CD4-positive, alpha-beta T cell treated with Interleukin-4 for 1 hour (primary cell): ENCODE data around the gene MGRN1.
A peak's percentile ranks its signal among the peaks of the same experiment; 100 is the strongest.

Experiments
- DNase-seq, 2 donors: peaks; one replicate each; pipeline ENCODE4 v3.0.0-alpha.2; 2020 to 2022

Gene MGRN1

GRCh38 chr16:4677390-4677789, 52.8 kb downstream of the MGRN1 start:
- no peak for DNase-seq

- no peak for DNase-seq
Observed at GRCh38 chr16:4677994-4678393, 53.4 kb downstream of the MGRN1 start.

- no peak for DNase-seq
Observed at GRCh38 chr16:4678596-4678995, 54.0 kb downstream of the MGRN1 start.

GRCh38 chr16:4679156-4679849, 54.7 kb downstream of the MGRN1 start:
- no peak for DNase-seq

GRCh38 chr16:4679850-4680636, 55.4 kb downstream of the MGRN1 start:
- DNase-seq = peak; percentile 16 to 56

GRCh38 chr16:4680673-4681470, 56.2 kb downstream of the MGRN1 start:
- DNase-seq = no peak

- DNase-seq = peak in 1 of 2 donors; percentile 13
Observed at GRCh38 chr16:4681471-4682083, 57.0 kb downstream of the MGRN1 start.

- DNase-seq = no peak
Observed at GRCh38 chr16:4682084-4682591, 57.5 kb downstream of the MGRN1 start.

GRCh38 chr16:4682616-4683254, 58.1 kb downstream of the MGRN1 start:
- DNase-seq = peak; percentile 24 to 37

GRCh38 chr16:4683255-4684057, 58.8 kb downstream of the MGRN1 start:
- DNase-seq = no peak

- DNase-seq = no peak
Observed at GRCh38 chr16:4684058-4684715, 59.6 kb downstream of the MGRN1 start.

- DNase-seq = no peak
Observed at GRCh38 chr16:4684763-4685162, 60.1 kb downstream of the MGRN1 start.

- no peak for DNase-seq
Observed at GRCh38 chr16:4685292-4685691, 60.7 kb downstream of the MGRN1 start.

GRCh38 chr16:4685776-4686496, 61.3 kb downstream of the MGRN1 start:
- DNase-seq = no peak

GRCh38 chr16:4686497-4687210, 62.0 kb downstream of the MGRN1 start:
- DNase-seq = no peak

- no peak for DNase-seq
Observed at GRCh38 chr16:4687416-4687815, 62.8 kb downstream of the MGRN1 start.

GRCh38 chr16:4687946-4688673, 63.5 kb downstream of the MGRN1 start:
- DNase-seq = no peak

GRCh38 chr16:4688674-4689045, 64.0 kb downstream of the MGRN1 start:
- no peak for DNase-seq
